ENCODE results near the gene GNAL. TPM values are rescaled to one million over a fixed set of nuclear protein-coding genes. Genes with fewer than 3 reads are reported as not detected.

The GNAL gene
- total RNA-seq, 1 experiment from 2014 or later, result 28.4 TPM

- intact Hi-C loops (cut with micrococcal nuclease; ENCODE audit: unreplicated experiment), result no loop called here
- Mint-ChIP-seq H3K4me1 (ENCODE audit: low read depth, unreplicated experiment) (peaks cover 36% of the 10 kb centered on the region), H3K27ac (ENCODE audit: unreplicated experiment) (peak overlapping the region; percentile 80), H3K36me3 (ENCODE audit: insufficient read depth, unreplicated experiment) (peaks cover 27% of the 10 kb centered on the region), H3K4me3 (ENCODE audit: unreplicated experiment) (no peak overlapping the region), H3K9me3 (ENCODE audit: unreplicated experiment) (no peaks in the 10 kb centered on the region), H3K27me3 (ENCODE audit: insufficient read depth, unreplicated experiment) (no peaks in the 10 kb centered on the region)
- no peaks in the 10 kb centered on the region for H3K9me3 ChIP-seq
- no TSS peak for BruUV-seq (replicated peaks)
- POLR2A ChIA-PET, result no interaction called here
- peak in 1 of 2 experiments; percentile 64 for DNase-seq
- no peak for TF ChIP-seq CTCF (IDR thresholded peaks at IDR 0.05; ENCODE audit: insufficient read depth in 1 of 2, low read depth in 1 of 2, low read length in 1 of 2, severe bottlenecking in 1 of 2, unreplicated experiment in 1 of 2)
- H3K27me3 ChIP-seq (replicated peaks; ENCODE audit: control insufficient read depth, insufficient read depth, low read length), result no peaks in the 10 kb centered on the region
- no peaks in the 10 kb centered on the region; the same call in 1 of the 2 replicates for H3K36me3 ChIP-seq (ENCODE audit: control insufficient read depth, insufficient read depth, low read length)
- H3K4me3 ChIP-seq (ENCODE audit: low read depth, low read length), result no peak overlapping the region
- CTCF ChIA-PET, result no interaction called here
- peaks cover 37% of the 10 kb centered on the region for H3K4me1 ChIP-seq
Observed at GRCh38 chr18:11880586-11881304, 191.7 kb downstream of the GNAL start.

GRCh38 chr18:11882636-11883035 is 193.6 kb downstream of the GNAL start:
- no peak for TF ChIP-seq CTCF (IDR thresholded peaks at IDR 0.05; ENCODE audit: insufficient read depth in 1 of 2, low read depth in 1 of 2, low read length in 1 of 2, severe bottlenecking in 1 of 2, unreplicated experiment in 1 of 2)
- H3K36me3 ChIP-seq (ENCODE audit: control insufficient read depth, insufficient read depth, low read length), result no peaks in the 10 kb centered on the region; the same call in 1 of the 2 replicates
- H3K4me1 ChIP-seq, result peaks cover 51% of the 10 kb centered on the region
- H3K27me3 ChIP-seq (replicated peaks; ENCODE audit: control insufficient read depth, insufficient read depth, low read length), result no peaks in the 10 kb centered on the region
- POLR2A ChIA-PET, result no interaction called here
- intact Hi-C loops (cut with micrococcal nuclease; ENCODE audit: unreplicated experiment), result no loop called here
- Mint-ChIP-seq H3K27ac (ENCODE audit: unreplicated experiment) (peak overlapping the region; percentile 80), H3K4me1 (ENCODE audit: low read depth, unreplicated experiment) (peaks cover 44% of the 10 kb centered on the region), H3K27me3 (ENCODE audit: insufficient read depth, unreplicated experiment) (no peaks in the 10 kb centered on the region), H3K4me3 (ENCODE audit: unreplicated experiment) (no peak overlapping the region), H3K36me3 (ENCODE audit: insufficient read depth, unreplicated experiment) (peaks cover 36% of the 10 kb centered on the region), H3K9me3 (ENCODE audit: unreplicated experiment) (no peaks in the 10 kb centered on the region)
- CTCF ChIA-PET, result interaction anchor here (0.8 to 0.9 kb wide), 2 partner anchors 113 to 154 kb away, joined by 3 read pairs; no protein-coding TSS in a partner anchor
- no peak for DNase-seq
- H3K4me3 ChIP-seq (ENCODE audit: low read depth, low read length), result no peak overlapping the region
- H3K9me3 ChIP-seq, result no peaks in the 10 kb centered on the region
- BruUV-seq (replicated peaks), result no TSS peak

GRCh38 chr18:11883153-11883552 is 194.1 kb downstream of the GNAL start:
- intact Hi-C loops (cut with micrococcal nuclease; ENCODE audit: unreplicated experiment), result no loop called here
- Histone ChIP-seq H3K27me3 (replicated peaks; ENCODE audit: control insufficient read depth, insufficient read depth, low read length) (no peaks in the 10 kb centered on the region), H3K4me1 (peaks cover 56% of the 10 kb centered on the region), H3K4me3 (ENCODE audit: low read depth, low read length) (no peak overlapping the region), H3K36me3 (ENCODE audit: control insufficient read depth, insufficient read depth, low read length) (no peaks in the 10 kb centered on the region; the same call in 1 of the 2 replicates), H3K9me3 (no peaks in the 10 kb centered on the region)
- POLR2A ChIA-PET, result no interaction called here
- BruUV-seq (replicated peaks), result no TSS peak
- H3K4me1 Mint-ChIP-seq (ENCODE audit: low read depth, unreplicated experiment), result peaks cover 49% of the 10 kb centered on the region
- no peak for DNase-seq
- H3K27ac Mint-ChIP-seq (ENCODE audit: unreplicated experiment), result no peak overlapping the region
- CTCF ChIA-PET, result interaction anchor here (0.9 kb wide), 1 partner anchor 112 kb away, joined by 3 read pairs; no protein-coding TSS in a partner anchor
- no peaks in the 10 kb centered on the region for H3K27me3 Mint-ChIP-seq (ENCODE audit: insufficient read depth, unreplicated experiment)
- peaks cover 41% of the 10 kb centered on the region for H3K36me3 Mint-ChIP-seq (ENCODE audit: insufficient read depth, unreplicated experiment)
- H3K9me3 Mint-ChIP-seq (ENCODE audit: unreplicated experiment), result no peaks in the 10 kb centered on the region
- TF ChIP-seq CTCF (IDR thresholded peaks at IDR 0.05; ENCODE audit: insufficient read depth in 1 of 2, low read depth in 1 of 2, low read length in 1 of 2, severe bottlenecking in 1 of 2, unreplicated experiment in 1 of 2), result no peak
- no peak overlapping the region for H3K4me3 Mint-ChIP-seq (ENCODE audit: unreplicated experiment)

Data from Caco-2 (cell line).